ENCODE measurements around the gene P2RX5.
"Not testable (repeated sequence)": the region's sequence is repeated elsewhere in the genome, so short reads cannot be mapped to it uniquely, and the experiment has no call there.

P2RX5 gene

GRCh38 chr17:3695723-3696411, at the start of gene P2RX5:
P2RX5 (minus strand) TSS chr17:3696155; CDS start chr17:3696005, 150 bp downstream.
- no peak for DNase-seq

GRCh38 chr17:3745071-3745470, 49.1 kb upstream of the P2RX5 start:
- DNase-seq = no peak

GRCh38 chr17:3744014-3744413, 48.1 kb upstream of the P2RX5 start:
- no peak for DNase-seq

- no peak for DNase-seq
Observed at GRCh38 chr17:3740611-3741073, 44.7 kb upstream of the P2RX5 start.

- no peak for DNase-seq
Observed at GRCh38 chr17:3739422-3740124, 43.6 kb upstream of the P2RX5 start.

- peak; percentile 8 for DNase-seq
Observed at GRCh38 chr17:3738562-3739295, 42.8 kb upstream of the P2RX5 start.

GRCh38 chr17:3735515-3735914, 39.6 kb upstream of the P2RX5 start:
- DNase-seq = no peak

- not testable (repeated sequence) for DNase-seq
Observed at GRCh38 chr17:3734911-3735276, 38.9 kb upstream of the P2RX5 start.

- no peak for DNase-seq
Observed at GRCh38 chr17:3732210-3732621, 36.3 kb upstream of the P2RX5 start.

GRCh38 chr17:3730881-3731429, 35.0 kb upstream of the P2RX5 start:
- DNase-seq = no peak

- no peak for DNase-seq
Observed at GRCh38 chr17:3729881-3730280, 33.9 kb upstream of the P2RX5 start.

GRCh38 chr17:3728099-3728498, 32.1 kb upstream of the P2RX5 start:
- DNase-seq = not testable (repeated sequence)

- no peak for DNase-seq
Observed at GRCh38 chr17:3727041-3727440, 31.1 kb upstream of the P2RX5 start.

GRCh38 chr17:3724378-3725077, 28.6 kb upstream of the P2RX5 start:
- no peak for DNase-seq

- DNase-seq = peak; percentile 78
Observed at GRCh38 chr17:3723556-3724377, 27.8 kb upstream of the P2RX5 start, which contains the start of gene HASPIN. HASPIN (plus strand) TSS chr17:3723903; CDS start chr17:3723936, 33 bp downstream.

- DNase-seq = no peak
Observed at GRCh38 chr17:3723188-3723555, 27.2 kb upstream of the P2RX5 start.

- DNase-seq = no peak
Observed at GRCh38 chr17:3722716-3723115, 26.8 kb upstream of the P2RX5 start.

GRCh38 chr17:3719265-3719664, 23.3 kb upstream of the P2RX5 start:
- DNase-seq = no peak

GRCh38 chr17:3718201-3718600, 22.2 kb upstream of the P2RX5 start:
- no peak for DNase-seq

- DNase-seq = no peak
Observed at GRCh38 chr17:3715296-3715695, 19.3 kb upstream of the P2RX5 start.

- no peak for DNase-seq
Observed at GRCh38 chr17:3712811-3713463, 17.0 kb upstream of the P2RX5 start.
